ENCODE results near the gene ENTR1.
"Not testable (repeated sequence)": the region's sequence is repeated elsewhere in the genome, so short reads cannot be mapped to it uniquely, and the experiment has no call there.

ENTR1 gene

DNA sequence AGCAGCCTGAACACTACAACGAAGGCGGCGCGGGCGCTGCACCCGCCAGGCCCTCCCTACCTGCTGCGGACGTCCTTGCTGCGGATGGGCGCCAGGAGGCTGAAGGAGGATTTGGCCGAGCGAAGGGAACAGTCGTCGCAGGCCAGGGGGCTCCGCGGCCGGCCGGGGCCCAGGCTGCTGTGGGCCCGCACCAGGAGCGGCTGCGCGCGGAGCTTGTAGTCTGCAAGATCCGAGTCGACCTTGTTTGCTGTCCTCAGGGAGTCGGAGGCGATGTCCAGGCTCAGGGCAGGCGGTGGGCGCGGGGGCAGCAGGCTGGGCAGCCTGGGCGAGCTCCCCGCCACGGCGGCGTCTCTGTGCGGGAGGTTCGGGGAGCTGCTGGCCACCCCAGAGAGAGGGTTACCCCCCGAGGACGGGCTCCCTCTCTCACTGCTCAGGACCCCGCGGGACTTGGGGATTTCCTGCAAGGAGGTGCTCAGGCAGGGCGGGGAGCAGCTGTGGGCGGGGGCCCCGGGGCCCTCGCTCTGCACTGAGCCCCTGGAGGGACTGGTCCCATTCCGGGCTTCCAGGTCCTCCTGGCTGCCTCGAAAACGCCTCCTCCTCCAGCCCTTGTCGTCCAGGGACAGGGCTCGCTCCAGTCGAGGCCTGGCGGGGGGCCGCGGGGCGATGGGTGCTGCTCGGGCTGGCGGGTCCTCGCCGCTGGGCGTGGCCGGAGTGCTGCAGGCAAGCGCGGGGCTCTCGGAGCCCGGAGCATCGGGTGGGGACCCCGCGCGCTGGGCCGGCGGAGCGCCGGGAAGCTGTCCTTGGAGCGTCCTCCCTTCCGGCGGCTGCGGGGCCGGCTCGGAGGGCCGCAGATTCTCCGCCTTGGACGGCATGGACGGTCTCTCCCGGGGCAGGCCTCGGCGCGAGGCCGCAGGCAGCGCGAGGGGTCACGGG is 28.4 kb upstream of the ENTR1 start:
- DNase-seq: no peak

DNA sequence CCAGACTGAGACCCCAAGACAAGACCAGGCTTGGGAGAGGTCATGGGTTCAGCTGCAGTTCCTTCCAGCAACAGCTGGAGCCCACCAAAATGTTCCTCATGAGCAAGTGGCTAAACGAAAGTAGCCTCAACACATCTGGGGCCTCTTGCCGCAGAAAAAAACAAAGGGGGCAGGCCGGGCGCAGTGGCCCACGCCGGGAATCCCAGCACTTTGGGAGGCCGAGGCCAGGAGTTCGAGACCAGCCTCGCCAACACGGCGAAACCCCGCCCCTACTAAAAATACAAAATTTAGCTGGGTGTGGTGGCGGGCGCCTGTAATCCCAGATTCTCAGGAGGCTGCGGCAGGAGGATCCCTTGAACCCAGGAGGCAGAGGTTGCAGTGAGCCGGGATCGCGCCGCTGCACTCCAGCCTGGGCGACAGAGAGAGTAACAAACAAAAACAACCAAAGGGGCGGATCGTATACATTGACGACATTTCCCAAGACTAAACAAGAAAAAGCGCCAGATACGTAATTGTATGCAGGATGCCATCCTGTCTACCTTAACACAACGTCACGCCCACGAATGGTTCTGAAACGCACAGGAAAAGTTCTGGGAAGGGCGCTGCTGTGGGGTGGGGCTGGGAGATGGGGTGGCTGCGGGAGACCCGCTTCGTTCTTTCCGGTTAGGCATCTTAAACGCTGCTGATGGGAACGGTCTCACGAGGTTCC is 27.6 kb upstream of the ENTR1 start:
- DNase-seq: no peak

DNA sequence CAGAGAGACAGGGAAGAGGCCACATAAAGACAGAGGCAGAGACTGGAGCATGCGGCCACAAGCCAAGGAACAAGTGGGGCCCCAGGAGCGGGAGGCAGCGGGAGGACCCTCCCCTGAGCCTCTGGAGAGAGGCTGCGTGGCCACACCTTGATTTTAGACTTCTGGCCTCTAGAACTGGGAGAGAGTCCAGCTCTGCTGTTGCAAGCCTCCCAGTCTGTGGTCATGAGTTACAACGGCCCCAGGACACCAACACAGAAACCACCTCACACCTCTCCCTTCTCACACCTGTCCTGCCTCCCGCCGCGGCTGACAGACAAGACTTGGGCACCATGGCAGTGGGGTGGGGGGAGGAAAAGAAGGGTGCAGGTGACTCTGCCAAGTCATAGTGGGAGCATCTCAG is 27.0 kb upstream of the ENTR1 start:
- no peak for DNase-seq

DNA sequence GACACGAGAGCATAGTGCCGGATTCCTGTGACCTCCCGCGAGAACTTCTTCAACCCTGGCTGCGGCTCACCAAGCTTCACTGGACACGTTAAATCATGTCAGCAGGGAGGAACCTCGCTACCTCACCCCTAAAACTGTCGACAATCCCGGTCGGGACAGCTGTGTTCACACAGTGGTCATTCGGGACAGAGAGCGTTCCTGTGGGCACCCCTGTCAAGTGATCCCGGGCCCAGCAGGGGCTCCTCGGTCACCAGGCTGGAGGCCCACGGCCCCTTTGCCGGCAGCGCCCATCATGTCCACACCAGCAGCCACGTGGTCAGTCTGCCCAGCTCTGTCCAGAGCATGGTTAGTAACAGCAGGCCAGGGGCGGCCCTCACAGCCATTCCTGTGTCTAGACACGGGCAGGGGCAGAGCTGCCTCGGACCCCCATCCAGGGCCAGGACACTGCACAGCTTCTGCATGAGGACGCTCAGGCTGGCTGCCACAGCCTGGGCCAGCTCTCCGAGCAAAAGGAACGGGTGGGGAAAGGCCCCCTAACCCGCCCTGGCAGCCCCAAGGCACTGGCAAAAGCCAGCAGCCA is 25.7 kb upstream of the ENTR1 start:
- no peak for DNase-seq

DNA sequence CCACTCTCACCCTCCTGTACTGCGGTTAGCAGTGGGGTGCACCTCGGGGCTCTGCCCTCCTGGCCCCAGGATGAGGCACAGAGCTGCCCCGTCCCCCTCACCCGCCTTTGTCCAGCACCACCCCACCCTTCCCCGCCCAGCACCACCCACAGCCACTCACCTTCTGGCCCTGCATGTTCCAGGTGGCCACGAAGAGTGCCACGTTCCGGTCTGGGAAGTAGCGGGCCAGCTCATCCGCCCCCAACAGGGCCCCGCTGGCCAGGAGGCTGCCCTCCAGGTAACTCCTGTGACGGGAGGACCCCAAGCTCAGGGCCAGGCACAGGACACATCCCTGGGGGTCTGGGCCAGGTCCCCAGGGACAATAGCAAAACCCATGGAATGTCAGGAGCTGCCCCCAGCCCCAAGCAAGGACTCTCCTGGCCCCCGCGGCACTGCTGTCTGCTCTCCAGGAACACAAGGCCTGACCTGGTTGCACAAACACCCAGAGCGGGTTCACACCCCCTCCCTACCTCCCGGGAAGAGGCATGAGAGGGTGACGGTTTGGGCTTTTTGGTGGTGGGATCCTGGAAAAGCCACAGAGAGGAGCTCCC is 24.3 kb upstream of the ENTR1 start:
- no peak for DNase-seq

DNA sequence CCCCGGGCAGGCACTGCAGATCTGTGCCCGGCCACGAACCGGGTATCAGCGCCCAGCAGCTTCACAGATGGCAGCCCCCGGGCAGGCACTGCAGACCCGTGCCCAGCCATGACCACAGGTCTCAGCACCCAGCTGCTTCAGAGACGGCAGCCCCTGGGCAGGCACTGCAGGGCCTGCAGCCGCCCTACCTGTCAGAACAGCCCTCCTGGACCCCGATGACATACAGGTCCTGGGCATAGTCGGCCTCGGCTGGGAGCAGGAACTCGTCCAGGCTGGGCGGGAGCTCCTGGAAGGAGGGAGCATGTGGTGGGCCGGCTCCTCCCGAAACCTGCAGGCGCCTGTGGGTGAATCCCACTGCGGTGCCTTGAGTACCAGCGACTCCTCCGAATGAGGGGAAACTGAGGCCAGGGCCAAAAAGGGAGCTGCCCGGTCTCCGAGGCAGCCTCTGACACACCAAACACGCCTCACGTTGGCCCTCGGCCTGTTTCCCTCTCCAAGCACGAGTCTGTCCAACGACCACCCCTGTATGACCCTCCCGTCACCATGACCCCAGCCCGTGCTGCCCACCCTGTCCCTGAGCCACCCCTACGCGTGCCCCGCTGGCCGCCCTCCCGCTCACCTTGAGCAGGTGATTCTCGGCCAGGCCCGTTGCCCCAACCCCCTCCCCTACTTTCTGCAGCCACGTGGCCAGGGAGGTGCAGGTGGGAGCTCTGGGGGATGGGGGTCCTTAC is 23.6 kb upstream of the ENTR1 start:
- DNase-seq: no peak

DNA sequence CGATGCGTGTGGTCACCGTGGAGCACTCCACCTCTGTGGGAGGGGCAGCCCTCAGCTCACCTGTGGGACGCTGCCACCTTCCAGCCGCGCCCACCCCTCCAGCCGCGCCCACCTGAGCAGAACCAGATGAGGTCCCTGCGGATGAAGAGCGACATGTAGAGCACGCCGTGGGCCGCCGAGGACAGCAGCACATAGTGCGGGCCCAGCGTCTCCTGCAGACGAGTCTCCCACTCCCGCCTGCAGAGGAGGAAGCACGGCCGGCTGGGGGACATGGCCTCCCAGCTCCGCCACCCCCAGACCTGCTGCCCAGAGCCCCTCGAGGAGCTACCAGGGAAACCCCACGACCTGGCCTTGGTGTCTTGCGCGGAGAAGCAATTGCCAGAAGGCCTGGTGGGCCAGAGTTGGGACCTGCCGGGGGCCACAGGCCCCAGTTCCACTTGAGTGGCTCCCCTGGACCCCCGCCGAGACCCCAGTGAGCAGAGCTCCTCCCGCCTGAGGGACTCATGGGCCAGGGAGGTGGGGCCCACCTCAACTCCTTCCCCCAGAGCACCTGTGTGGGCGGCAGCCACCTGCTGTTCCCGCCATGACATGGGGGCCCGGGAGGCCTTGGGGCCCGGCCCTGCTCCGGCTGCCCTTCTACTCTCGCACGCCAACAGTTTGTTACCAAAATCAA is 22.8 kb upstream of the ENTR1 start:
- no peak for DNase-seq

DNA sequence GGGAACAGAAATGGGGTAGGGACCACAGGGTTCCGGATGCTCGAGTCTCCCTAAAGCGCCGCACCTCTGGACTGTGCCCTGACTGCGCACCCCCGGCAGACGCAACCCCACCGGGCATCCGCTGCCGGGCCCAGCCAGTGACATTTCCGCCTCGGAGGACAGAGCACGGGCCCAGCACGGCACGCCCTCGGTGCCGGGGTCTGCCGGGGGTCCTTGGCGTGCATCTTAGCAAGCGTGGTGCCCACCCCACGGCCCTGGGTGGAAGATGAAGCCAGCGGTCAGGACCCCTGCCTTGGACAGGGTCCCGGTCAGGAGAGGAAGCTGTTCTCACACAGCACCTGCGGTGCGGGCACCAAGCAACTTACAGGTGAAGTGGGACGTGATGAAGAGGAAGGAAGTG is 22.2 kb upstream of the ENTR1 start:
- DNase-seq: no peak

DNA sequence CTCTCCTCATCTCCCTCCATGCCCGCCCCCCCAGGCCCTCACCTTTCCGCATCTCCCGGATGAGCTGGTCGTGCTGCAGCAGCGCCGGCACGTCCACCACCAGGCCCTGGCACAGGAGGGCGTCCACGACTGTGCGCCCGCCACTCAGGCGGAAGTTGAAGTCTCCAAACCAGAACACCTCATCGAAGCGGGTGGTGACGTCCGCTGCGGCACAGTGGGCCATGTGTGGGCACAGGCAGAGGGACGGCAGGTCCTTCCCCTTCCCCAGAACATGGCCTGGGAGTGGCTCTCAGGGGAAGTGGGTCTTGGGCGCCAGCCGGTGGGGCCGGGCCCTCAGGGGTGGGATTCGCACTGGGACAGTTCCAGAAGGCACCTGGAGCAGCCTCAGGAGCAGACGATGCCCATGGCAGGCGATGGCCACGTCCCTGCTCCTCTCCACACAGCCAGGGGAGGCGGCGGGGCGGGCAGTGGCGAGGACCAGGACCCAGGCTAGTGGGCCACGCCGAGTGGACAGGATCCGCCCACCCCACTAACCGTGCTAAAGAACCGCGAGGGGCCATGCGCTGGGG is 21.5 kb upstream of the ENTR1 start:
- DNase-seq: no peak

DNA sequence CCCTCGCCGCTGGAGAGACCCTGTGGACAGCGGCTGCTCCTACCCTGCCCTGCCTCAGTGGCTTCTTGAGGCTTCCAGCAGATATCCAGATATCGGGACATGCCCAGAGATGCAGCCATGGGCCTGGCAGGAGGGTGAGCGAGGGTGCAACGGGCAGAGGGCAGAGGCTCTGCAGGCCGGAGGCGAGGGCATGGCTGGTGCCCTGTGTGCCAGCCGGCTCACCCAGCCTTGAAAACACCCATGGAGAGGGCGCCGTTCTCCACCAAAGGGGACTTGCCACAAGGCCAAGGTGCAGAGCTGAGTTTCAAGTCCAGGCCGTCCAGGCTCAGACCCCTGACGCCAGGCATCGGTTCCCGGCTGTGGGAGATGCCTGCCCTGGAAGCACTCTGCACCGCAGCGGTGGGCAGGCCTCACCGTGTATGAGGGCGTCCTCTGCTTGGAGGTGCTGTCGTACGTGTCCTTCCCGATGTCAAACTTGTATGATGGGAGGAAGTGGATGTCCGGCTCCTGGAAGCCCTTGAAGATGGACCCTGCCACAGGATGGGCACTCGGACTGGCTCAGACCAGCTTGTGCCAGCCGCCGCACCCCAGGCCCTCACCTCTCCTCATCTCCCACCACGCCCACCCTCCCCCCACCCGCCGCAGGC is 20.3 kb upstream of the ENTR1 start:
- no peak for DNase-seq

DNA sequence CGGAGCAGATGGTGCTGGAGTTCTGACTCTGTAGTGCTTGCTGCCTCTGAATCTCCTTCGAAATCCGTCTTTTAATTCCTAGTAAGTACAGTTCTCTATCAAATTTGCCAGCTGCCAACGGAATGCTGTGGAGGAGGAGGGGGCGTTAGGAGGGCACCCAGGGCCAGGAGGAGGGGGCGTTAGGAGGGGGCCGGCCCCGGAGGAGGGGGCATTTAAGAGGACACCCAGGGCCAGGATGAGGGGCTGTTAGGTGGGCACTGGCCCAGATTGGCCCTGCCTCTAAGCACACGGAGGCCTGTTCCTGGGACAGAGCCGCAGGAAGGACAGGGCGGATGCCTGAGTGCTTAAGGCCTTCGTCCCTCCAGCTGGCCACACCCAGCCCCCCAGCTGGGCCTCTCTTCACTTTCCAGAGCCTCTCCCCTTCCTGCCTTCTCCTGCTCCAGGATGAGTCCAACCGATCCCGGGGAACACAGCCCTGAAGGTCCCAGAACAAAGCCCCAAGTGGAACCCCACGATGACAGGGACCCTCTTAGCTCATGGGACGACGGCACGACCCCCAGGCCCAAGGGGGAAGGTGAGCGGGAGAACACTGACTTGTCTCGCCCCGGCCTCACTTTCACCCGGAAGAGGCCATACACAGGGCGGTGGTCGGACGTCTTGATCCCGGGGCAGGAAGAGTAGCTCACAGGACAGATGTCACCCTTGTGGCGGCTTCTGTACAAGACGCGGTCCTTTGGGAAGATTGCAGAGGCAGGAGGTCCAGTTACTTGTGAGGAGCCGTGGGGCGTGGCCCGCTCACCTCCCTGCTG is 19.5 kb upstream of the ENTR1 start:
- DNase-seq: no peak

DNA sequence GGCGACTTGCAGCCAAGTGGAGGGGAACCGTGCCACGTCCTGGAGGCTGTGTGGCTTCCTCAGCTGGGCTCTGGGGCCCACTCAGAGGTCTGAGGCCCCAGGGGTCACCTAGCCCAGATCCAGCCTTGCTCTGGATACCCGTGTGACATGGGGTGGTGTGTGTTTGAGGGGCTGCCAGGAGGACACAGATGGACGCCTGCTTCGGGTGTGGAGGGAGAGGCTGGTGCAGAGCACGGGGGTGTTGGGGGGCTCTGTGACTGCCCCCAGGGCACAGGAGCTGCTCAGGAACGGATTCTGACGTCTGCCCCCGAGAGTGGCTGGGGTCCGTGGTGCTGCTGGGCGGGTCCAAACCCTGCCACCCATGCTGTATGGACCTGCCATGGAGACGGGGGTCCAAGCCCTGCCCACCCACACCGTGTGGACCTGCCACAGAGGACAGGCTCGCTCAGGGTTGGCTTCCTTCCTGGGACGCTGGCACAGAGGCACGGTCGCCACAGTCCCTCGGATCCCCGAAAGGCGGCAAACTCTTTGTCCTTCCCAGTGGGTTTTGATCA is 18.7 kb upstream of the ENTR1 start:
- DNase-seq: no peak

DNA sequence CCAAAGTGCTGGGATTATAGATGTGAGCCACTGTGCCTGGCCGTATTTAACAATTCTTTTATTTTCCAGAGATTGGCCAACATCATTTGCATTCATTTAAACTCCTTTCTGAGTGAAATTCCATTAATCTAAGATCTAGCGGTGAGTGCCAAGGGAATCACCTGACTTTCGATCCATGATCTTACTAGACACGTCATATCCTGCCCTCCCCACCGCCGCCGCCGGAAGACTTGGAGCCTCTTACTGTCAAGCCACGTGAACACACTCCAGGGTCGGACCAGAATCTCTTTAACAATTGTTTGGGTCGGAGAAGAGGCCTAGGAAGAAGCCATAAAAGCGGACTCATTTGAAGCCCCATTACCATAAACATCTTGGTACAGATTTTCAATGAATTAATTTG is 16.4 kb upstream of the ENTR1 start:
- no peak for DNase-seq

DNA sequence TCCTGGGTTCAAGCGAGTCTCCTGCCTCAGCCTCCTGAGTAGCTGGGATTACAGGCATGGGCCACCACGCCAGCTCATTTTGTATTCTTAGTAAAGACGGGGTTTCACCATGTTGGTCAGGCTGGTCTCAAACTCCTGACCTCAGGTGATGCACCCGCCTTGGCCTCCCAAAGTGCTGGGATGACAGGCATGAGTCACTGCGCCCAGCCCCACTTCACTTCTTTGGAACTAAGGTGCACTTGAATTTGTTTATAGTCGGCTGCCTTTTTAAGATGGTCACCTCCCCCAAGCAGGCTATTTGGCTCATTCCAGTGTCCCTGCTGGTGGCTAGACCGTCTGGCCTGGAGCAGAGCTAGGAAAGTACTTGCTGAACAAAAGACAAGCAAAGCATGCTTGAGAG is 15.0 kb upstream of the ENTR1 start:
- DNase-seq: not testable (repeated sequence)

DNA sequence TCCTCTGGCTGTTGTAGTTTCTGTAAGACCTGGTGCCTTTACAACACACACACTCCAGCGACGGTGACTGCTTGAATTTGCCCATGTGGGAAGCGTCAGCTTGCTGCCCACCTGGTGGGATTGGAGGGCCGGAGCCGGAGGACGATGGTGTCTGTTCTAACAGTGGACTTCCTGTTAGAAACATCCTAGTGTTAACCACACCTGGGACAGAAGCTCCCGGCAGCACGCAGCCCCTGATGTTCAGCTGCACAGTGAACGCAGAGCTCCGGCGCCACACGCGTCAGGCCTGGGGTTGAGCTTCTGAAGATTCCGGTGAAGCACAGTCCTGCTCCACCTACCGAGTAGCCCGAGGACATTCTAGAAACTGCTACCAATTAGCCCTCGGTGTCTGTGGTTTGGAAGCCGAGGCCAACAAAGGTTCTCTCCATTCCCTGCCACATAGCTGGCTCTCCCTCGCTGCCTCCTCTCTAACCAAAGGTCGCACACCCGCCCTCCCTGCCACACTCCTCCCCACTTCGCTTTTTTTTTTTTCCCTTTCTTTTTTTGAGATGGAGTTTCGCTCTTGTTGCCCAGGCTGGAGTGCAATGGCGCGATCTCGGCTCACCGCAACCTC is 14.4 kb upstream of the ENTR1 start:
- no peak for DNase-seq

DNA sequence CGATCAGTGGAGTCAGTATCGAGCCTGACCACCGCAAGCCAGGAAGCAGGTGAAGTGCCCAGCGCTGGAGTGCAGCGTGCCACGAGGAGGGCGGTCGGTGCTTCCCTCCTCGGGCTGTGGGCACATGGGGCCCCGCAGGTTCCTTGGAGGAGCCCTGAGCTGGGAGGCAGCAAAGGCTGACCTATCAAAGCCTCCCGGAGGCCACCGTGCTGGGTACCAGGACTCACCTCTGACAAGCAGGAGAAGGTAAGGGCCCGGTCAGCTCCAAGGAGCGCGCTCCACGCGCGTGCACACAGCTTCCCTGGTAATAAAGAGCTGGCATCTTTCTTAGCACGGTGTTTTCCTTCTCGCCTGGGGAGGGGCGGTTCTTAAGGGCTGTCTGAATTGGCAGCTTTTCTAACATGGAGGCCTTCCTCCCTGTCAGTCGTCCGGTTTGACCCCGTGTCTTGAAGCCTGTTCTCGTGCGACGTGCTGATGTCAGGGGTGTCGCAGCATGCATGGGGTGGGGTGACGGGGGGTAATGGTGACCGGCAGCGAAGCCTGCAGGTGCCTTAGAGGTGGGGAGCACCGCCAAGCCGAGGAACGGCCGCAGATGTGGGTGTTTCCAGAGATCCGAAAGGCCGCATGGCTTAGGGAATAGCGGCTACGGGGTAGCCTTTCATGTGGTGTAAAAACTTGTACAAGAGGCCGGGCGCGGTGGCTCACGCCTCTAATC is 13.2 kb upstream of the ENTR1 start:
- no peak for DNase-seq

DNA sequence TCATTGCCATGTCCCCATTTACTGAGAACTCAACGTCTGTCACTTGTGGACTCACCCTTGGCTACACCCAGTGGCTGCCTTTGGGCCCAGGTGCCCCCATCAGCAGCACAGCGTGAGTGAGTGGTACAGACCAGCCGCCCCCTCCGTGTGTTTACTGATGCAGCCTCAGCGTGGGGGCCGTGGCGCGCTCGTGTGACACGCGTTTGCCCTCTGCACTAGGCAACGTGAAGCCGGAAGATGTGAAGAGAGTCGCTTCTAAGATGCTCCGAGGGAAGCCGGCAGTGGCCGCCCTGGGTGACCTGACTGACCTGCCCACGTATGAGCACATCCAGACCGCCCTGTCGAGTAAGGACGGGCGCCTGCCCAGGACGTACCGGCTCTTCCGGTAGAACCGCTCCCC is 12.5 kb upstream of the ENTR1 start:
- no peak for DNase-seq

DNA sequence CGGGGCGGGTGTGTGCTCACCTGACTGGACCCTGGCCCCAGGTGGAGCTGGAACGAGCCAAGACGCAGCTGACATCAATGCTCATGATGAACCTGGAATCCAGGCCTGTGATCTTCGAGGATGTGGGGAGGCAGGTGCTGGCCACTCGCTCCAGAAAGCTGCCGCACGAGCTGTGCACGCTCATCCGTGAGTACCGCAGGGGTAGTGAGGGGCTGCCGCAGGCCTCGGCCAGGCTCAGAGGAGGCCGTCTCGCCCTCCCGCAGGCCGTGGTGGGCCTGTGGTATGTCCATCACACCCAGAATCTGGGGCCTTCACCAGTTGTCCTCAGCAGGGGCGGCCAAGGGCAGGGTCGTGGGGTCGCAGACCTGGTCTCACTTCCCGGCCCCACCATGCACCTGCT is 11.4 kb upstream of the ENTR1 start:
- DNase-seq: no peak

DNA sequence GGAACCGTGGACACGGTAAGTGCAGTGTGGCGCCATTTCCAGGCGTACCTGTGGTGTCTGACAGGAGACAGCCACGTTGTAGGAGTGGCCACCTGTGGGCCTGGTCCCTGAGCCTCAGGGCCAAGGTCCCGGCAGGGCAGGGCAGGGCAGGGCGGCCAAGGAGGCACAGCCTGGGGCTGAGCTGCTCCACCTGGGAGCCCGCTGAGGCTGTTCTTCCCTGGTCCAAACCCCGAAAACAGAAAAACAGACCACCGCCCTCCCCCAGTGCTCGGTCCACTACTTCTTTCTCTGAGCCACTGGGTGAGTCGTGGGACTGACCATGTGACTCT is 8.6 kb upstream of the ENTR1 start:
- DNase-seq: no peak

All from SW 1271 (cell line).